K562 (cell line): ENCODE results near the gene RIMBP3C. TPM values are rescaled to one million over a fixed set of nuclear protein-coding genes. Genes with fewer than 3 reads are reported as not detected.
A peak's percentile ranks its signal among the peaks of the same experiment; 100 is the strongest.
"Not testable (repeated sequence)": the region's sequence is repeated elsewhere in the genome, so short reads cannot be mapped to it uniquely, and the experiment has no call there.

Source experiments
- ATAC-seq: fragments of 200-7000 bp; cut with Tn5 transposase; 3 replicates; pipeline ENCODE4 v1.9.1; 2020; ENCODE audit warnings: moderate library complexity
- BruUV-seq: library from RNA; stranded (reverse); fragments of 400-500 nt; replicated peaks from 2 replicates; lab custom pipeline; 2021; lab: Mats Ljungman, UMichigan
- CTCF ChIA-PET: fragments of 300-600 bp; formaldehyde crosslinking; extraction: SDS; loops from one replicate; lab custom pipeline; 2021; ENCODE audit warnings: low intra/inter-chr PET ratio; lab: Yijun Ruan, JAX
- POLR2A ChIA-PET: fragments of 300-600, 350-650 bp; sonication (Branson Sonifier 250); formaldehyde crosslinking; extraction: SDS; loops from one replicate; lab custom pipeline; 2021; ENCODE audit warnings: antibody characterized with exemption, inconsistent platforms; lab: Yijun Ruan, JAX
- DNase-seq, 4 experiments: peaks; one replicate each; pipeline versions ENCODE4 v3.0.0 to v3.0.0-alpha.2; 2011 to 2018; ENCODE audit warnings: low spot score in 3 of 4, mixed read lengths in 3 of 4; ENCODE audit errors: extremely low read depth in 1 of 4
- FAIRE-seq: peaks from 2 replicates; lab custom pipeline; 2011; peaks lifted over from hg19 to GRCh38; lab: Jason Lieb, UNC
- H2AFZ ChIP-seq: 2 replicates; pipeline ENCODE4 v1.6.0; 2011; ENCODE audit warnings: low read depth, low read length, control low read depth, inconsistent platforms
- H3K27ac ChIP-seq: fragments of 200-600 bp; 3 replicates; pipeline ENCODE4 v1.8.0; 2011; ENCODE audit warnings: low read depth, mild to moderate bottlenecking, control low read depth, inconsistent platforms, low read length, moderate library complexity, mixed read lengths; ENCODE audit errors: extremely low read depth
- H3K27me3 ChIP-seq, 2 experiments: fragments of 300-600 bp in 1 of 2; 2 replicates in 1 of 2; 3 replicates in 1 of 2; pipeline versions ENCODE4 v1.6.0 to v1.8.0; 2011; ENCODE audit warnings: inconsistent platforms in 2 of 2, low read length in 2 of 2, mild to moderate bottlenecking in 1 of 2, mixed read lengths in 1 of 2, moderate library complexity in 1 of 2; ENCODE audit not compliant: control insufficient read depth in 2 of 2, insufficient read depth in 2 of 2
- H3K36me3 ChIP-seq: fragments of 300-600 bp; 3 replicates; pipeline ENCODE4 v1.8.0; 2011; ENCODE audit warnings: mild to moderate bottlenecking, low read length, inconsistent platforms; ENCODE audit not compliant: control insufficient read depth, insufficient read depth
- H3K4me1 ChIP-seq, 2 experiments: fragments of 200-600 bp in 1 of 2; replicated peaks in 1 of 2; 2 replicates in 1 of 2; 3 replicates in 1 of 2; pipeline versions ENCODE4 v1.5.1 to v1.8.0; 2011; ENCODE audit warnings: inconsistent platforms in 2 of 2, low read length in 2 of 2, mild to moderate bottlenecking in 1 of 2, mixed read lengths in 1 of 2, moderate library complexity in 1 of 2; ENCODE audit not compliant: control insufficient read depth in 2 of 2, insufficient read depth in 2 of 2
- H3K4me2 ChIP-seq: 2 replicates; pipeline ENCODE4 v1.6.1; 2011; ENCODE audit warnings: low read length, control low read depth, inconsistent platforms, mixed read lengths; ENCODE audit not compliant: insufficient read depth
- H3K4me3 ChIP-seq: fragments of 200-600 bp; sonication (generic), shearing (Covaris generic); 2 replicates; pipeline ENCODE4 v1.5.1; 2016; ENCODE audit warnings: control low read depth, inconsistent platforms
- H3K79me2 ChIP-seq: fragments of 200-600 bp; 3 replicates; pipeline ENCODE4 v1.8.0; 2011; ENCODE audit warnings: low read length, inconsistent platforms; ENCODE audit not compliant: control insufficient read depth, insufficient read depth
- H3K9ac ChIP-seq, 2 experiments: 2 replicates each; pipeline versions ENCODE4 v1.6.0 to v1.6.1; 2011; ENCODE audit warnings: low read depth in 2 of 2, low read length in 2 of 2, control low read depth in 1 of 2, inconsistent platforms in 1 of 2, mild to moderate bottlenecking in 1 of 2, mixed read lengths in 1 of 2; ENCODE audit not compliant: insufficient read depth in 1 of 2
- H3K9me1 ChIP-seq: one replicate; pipeline ENCODE4 v1.6.0; 2011; ENCODE audit warnings: inconsistent platforms, mild to moderate bottlenecking, low read length, moderate library complexity; ENCODE audit not compliant: control insufficient read depth, insufficient read depth
- H3K9me3 ChIP-seq: replicated peaks from 2 replicates; pipeline ENCODE4 v1.5.1; 2011; ENCODE audit warnings: low read depth, low read length, inconsistent platforms; ENCODE audit not compliant: control insufficient read depth, insufficient read depth
- H4K20me1 ChIP-seq: replicated peaks from 2 replicates; pipeline ENCODE4 v1.6.1; 2011; ENCODE audit warnings: low read length, inconsistent platforms, mixed read lengths; ENCODE audit not compliant: control insufficient read depth, insufficient read depth
- BRCA1 ChIP-seq, 2 experiments: fragments of 450-650 bp in 1 of 2; sonication (generic) in 1 of 2; formaldehyde crosslinking in 1 of 2; IDR thresholded peaks; 2 replicates each; pipeline versions ENCODE4 v1.5.0 to v1.6.1; 2017 to 2020; ENCODE audit warnings: mild to moderate bottlenecking in 1 of 2, missing genetic modification reagents in 1 of 2
- CHCHD3 ChIP-seq: fragments of 250-450 bp; sonication (Bioruptor Pico); IDR thresholded peaks from 2 replicates; pipeline ENCODE4 v2.1.2; 2022; ENCODE audit warnings: mild to moderate bottlenecking
- IRF2 ChIP-seq: sonication (generic); formaldehyde crosslinking; IDR thresholded peaks from 2 replicates; pipeline ENCODE4 v1.8.1; 2022; ENCODE audit warnings: mild to moderate bottlenecking, missing genetic modification reagents
- MED1 ChIP-seq: sonication (generic); formaldehyde crosslinking; IDR thresholded peaks from 2 replicates; pipeline ENCODE4 v1.8.1; 2023; ENCODE audit warnings: missing genetic modification reagents, borderline replicate concordance
- ZFX ChIP-seq: sonication (generic); formaldehyde crosslinking; IDR thresholded peaks from 2 replicates; pipeline ENCODE4 v1.8.0; 2022; ENCODE audit warnings: mild to moderate bottlenecking, missing genetic modification reagents, moderate library complexity
- ZNF282 ChIP-seq: sonication (generic); formaldehyde crosslinking; IDR thresholded peaks from 2 replicates; pipeline ENCODE4 v1.8.1; 2023; ENCODE audit warnings: missing genetic modification reagents
- WGBS: fragments of 100-300 bp; shearing (Covaris generic); methylation state at CpG from one replicate; pipeline ENCODE4 v1.1.6; 2016; ENCODE audit warnings: low coverage, mixed read lengths; ENCODE audit not compliant: insufficient coverage; ENCODE audit errors: missing lambda C conversion rate; 5-methylcytosine and 5-hydroxymethylcytosine counted together
- in situ Hi-C: fragments of 300-500 bp; cut with MboI; formaldehyde crosslinking; loops from 4 replicates; pipeline ENCODE4 v1.15.0; 2018; ENCODE audit warnings: inconsistent platforms, mixed read lengths
- intact Hi-C: fragments of 100-400 bp; cut with micrococcal nuclease; formaldehyde crosslinking; loops from 2 replicates; pipeline ENCODE4 v1.14.2; 2022
- polyA plus RNA-seq, 8 experiments: library from polyadenylated mRNA; depleted of rRNA in 4 of 8; stranded (reverse) in 5 of 8; unstranded in 3 of 8; fragments of >200 nt; fragmentation: Nextera tagmentation in 2 of 8; fragmentation: Illumina TruSeq in 1 of 8; extraction: Ambion mirVana in 2 of 8; extraction: Trizol in 1 of 8; gene quantifications; 2 replicates each; pipeline versions ENCODE4 v1.2.1 to v1.2.3, GENCODE V29; 2011 to 2014; ENCODE audit warnings: inconsistent platforms in 1 of 8, missing spikeins in 1 of 8
- total RNA-seq, 7 experiments: library from RNA; depleted of rRNA in 6 of 7; stranded (reverse); fragments of >200 nt in 6 of 7; fragmentation: Illumina TruSeq in 2 of 7; extraction: Trizol in 2 of 7; gene quantifications; 2 replicates each; pipeline versions ENCODE4 v1.2.1 to v1.2.3, GENCODE V29; 2011 to 2021; ENCODE audit warnings: low replicate concordance in 1 of 7
- TF ChIP-seq, protein P1 (sequence below): sonication (generic); formaldehyde crosslinking; IDR thresholded peaks from 2 replicates; pipeline ENCODE4 v1.8.1; 2023; ENCODE audit warnings: mild to moderate bottlenecking, missing genetic modification reagents
- TF ChIP-seq, protein P2 (sequence below): sonication (generic); formaldehyde crosslinking; IDR thresholded peaks from 2 replicates; pipeline ENCODE4 v1.8.0; 2022; ENCODE audit warnings: mild to moderate bottlenecking, low read depth, missing genetic modification reagents
- TF ChIP-seq, protein P3 (sequence below): sonication (generic); formaldehyde crosslinking; IDR thresholded peaks from 2 replicates; pipeline ENCODE4 v1.8.1; 2023; ENCODE audit warnings: mild to moderate bottlenecking, missing genetic modification reagents, moderate library complexity
- TF ChIP-seq, protein P4 (sequence below): sonication (generic); formaldehyde crosslinking; IDR thresholded peaks from 2 replicates; pipeline ENCODE4 v1.8.0; 2022; ENCODE audit warnings: mild to moderate bottlenecking, missing genetic modification reagents

The RIMBP3C gene
- total and polyA plus RNA-seq, 9 of the 15 experiments (the other 6 are each of a cell fraction or from before 2014, with no cell fraction given), result 0.09 to 0.98 (median 0.17) TPM; not detected in 2

DNA sequence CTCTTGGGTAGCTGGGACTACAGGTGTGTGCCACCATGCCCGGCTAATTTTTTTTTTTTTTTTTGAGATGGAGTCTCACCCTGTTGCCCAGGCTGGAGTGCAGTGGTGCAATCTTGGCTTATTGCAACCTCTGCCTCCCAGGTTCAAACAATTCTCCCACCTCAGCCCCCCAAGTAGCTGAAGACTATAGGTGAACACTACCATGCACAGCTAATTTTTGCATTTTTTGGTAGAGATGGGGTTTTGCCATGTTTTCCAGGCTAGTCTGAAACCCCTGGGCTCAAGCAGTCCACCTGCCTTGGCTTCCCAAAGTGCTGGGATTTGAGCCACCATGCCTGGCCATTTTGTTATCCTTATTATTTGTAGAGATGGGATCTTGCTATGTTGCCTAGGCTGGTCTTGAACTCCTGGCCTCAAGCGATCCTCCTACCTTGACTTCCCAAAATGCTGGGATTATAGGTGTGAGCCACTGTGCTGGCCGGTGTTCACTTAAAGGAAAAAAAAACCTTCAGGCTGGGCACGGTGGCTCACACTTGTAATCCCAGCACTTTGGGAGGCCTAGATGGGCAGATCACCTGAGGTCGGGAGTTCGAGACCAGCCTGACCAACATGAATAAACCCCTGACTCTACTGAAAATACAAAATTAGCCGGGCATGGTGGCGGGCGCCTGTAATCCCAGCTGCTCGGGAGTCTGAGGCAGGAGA is 29.9 kb upstream of the RIMBP3C start:
- BruUV-seq; TF ChIP-seq BRCA1 (IDR thresholded peaks at IDR 0.05): not testable (repeated sequence)
- TF ChIP-seq IRF2 (0 out of 2 replicates have a peak, but pooled peaks have one; percentile 33), CHCHD3 (CRISPR knock-in tag) (peak; percentile 83; the same call in 1 of the 2 replicates), ZFX (CRISPR knock-in tag) (0 out of 2 replicates have a peak, but pooled peaks have one; percentile 14), MED1 (CRISPR knock-in tag) (peak; percentile 68; the same call in 1 of the 2 replicates), BRCA1 (CRISPR knock-in tag; IDR thresholded peaks at IDR 0.05) (peak; percentile 9; the same call in 1 of the 2 replicates), ZNF282 (peak; percentile 77)
- TF ChIP-seq, protein P1, sequence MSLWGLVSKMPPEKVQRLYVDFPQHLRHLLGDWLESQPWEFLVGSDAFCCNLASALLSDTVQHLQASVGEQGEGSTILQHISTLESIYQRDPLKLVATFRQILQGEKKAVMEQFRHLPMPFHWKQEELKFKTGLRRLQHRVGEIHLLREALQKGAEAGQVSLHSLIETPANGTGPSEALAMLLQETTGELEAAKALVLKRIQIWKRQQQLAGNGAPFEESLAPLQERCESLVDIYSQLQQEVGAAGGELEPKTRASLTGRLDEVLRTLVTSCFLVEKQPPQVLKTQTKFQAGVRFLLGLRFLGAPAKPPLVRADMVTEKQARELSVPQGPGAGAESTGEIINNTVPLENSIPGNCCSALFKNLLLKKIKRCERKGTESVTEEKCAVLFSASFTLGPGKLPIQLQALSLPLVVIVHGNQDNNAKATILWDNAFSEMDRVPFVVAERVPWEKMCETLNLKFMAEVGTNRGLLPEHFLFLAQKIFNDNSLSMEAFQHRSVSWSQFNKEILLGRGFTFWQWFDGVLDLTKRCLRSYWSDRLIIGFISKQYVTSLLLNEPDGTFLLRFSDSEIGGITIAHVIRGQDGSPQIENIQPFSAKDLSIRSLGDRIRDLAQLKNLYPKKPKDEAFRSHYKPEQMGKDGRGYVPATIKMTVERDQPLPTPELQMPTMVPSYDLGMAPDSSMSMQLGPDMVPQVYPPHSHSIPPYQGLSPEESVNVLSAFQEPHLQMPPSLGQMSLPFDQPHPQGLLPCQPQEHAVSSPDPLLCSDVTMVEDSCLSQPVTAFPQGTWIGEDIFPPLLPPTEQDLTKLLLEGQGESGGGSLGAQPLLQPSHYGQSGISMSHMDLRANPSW (CRISPR knock-in tag), result 0 out of 2 replicates have a peak, but pooled peaks have one; percentile 59
- TF ChIP-seq, protein P2, sequence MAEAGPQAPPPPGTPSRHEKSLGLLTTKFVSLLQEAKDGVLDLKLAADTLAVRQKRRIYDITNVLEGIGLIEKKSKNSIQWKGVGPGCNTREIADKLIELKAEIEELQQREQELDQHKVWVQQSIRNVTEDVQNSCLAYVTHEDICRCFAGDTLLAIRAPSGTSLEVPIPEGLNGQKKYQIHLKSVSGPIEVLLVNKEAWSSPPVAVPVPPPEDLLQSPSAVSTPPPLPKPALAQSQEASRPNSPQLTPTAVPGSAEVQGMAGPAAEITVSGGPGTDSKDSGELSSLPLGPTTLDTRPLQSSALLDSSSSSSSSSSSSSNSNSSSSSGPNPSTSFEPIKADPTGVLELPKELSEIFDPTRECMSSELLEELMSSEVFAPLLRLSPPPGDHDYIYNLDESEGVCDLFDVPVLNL (CRISPR knock-in tag), result 0 out of 2 replicates have a peak, but pooled peaks have one; percentile 28
- TF ChIP-seq, protein P3, sequence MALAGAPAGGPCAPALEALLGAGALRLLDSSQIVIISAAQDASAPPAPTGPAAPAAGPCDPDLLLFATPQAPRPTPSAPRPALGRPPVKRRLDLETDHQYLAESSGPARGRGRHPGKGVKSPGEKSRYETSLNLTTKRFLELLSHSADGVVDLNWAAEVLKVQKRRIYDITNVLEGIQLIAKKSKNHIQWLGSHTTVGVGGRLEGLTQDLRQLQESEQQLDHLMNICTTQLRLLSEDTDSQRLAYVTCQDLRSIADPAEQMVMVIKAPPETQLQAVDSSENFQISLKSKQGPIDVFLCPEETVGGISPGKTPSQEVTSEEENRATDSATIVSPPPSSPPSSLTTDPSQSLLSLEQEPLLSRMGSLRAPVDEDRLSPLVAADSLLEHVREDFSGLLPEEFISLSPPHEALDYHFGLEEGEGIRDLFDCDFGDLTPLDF (CRISPR knock-in tag), result 0 out of 2 replicates have a peak, but pooled peaks have one; percentile 21
- TF ChIP-seq, protein P4, sequence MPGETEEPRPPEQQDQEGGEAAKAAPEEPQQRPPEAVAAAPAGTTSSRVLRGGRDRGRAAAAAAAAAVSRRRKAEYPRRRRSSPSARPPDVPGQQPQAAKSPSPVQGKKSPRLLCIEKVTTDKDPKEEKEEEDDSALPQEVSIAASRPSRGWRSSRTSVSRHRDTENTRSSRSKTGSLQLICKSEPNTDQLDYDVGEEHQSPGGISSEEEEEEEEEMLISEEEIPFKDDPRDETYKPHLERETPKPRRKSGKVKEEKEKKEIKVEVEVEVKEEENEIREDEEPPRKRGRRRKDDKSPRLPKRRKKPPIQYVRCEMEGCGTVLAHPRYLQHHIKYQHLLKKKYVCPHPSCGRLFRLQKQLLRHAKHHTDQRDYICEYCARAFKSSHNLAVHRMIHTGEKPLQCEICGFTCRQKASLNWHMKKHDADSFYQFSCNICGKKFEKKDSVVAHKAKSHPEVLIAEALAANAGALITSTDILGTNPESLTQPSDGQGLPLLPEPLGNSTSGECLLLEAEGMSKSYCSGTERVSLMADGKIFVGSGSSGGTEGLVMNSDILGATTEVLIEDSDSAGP (CRISPR knock-in tag), result 0 out of 2 replicates have a peak, but pooled peaks have one; percentile 41

More for the DNA sequence above, 29.9 kb upstream of the RIMBP3C start:
- POLR2A ChIA-PET, result interaction anchor here (0.5 to 76.8 kb wide), 4 partner anchors 8 to 380 kb away, joined by 3 to 4622 read pairs (median 22); partner anchors contain the start of genes CCDC116, SDF2L1 and YDJC
- WGBS, result 64% methylated on average over 10 of the region's 10 CpGs
- H3K27ac ChIP-seq, H3K27me3 ChIP-seq, in situ Hi-C loops, H3K9ac ChIP-seq, CTCF ChIA-PET, DNase-seq, H3K9me3 ChIP-seq, intact Hi-C loops, H2AFZ ChIP-seq, ATAC-seq, H3K4me3 ChIP-seq, H3K4me2 ChIP-seq, FAIRE-seq: not testable (repeated sequence)
- Histone ChIP-seq H3K4me1 (peaks cover 13 to 16% of the 10 kb centered on the region in 2 experiments; a peak in 3 of 5 replicates), H3K36me3 (peaks cover 60% of the 10 kb centered on the region), H3K9me1 (peaks cover 37% of the 10 kb centered on the region), H3K79me2 (peaks cover 97% of the 10 kb centered on the region), H4K20me1 (peaks cover 68% of the 10 kb centered on the region)
